HFFc6 (cell line): ENCODE measurements around the gene MYOD1. TPM values are rescaled to one million over a fixed set of nuclear protein-coding genes. Genes with fewer than 3 reads are reported as not detected.

Source experiments
- DNase-seq: peaks from one replicate; pipeline ENCODE4 v3.0.0-alpha.2; 2018
- H3K27ac Mint-ChIP-seq: 2 replicates; pipeline ENCODE4 v1.8.0; 2020; ENCODE audit warnings: mild to moderate bottlenecking, mixed read lengths
- H3K27me3 Mint-ChIP-seq: 2 replicates; pipeline ENCODE4 v1.8.0; 2021; ENCODE audit warnings: mild to moderate bottlenecking, moderate library complexity, mixed read lengths; ENCODE audit not compliant: insufficient read depth
- H3K36me3 Mint-ChIP-seq: 2 replicates; pipeline ENCODE4 v1.8.0; 2021; ENCODE audit warnings: low read depth, mixed read lengths
- H3K4me1 Mint-ChIP-seq: 2 replicates; pipeline ENCODE4 v1.8.0; 2020; ENCODE audit warnings: low read depth, mixed read lengths
- H3K4me3 Mint-ChIP-seq: 2 replicates; pipeline ENCODE4 v1.8.0; 2020; ENCODE audit warnings: mild to moderate bottlenecking, moderate library complexity, mixed read lengths
- H3K9me3 Mint-ChIP-seq: 2 replicates; pipeline ENCODE4 v1.8.0; 2020; ENCODE audit warnings: mild to moderate bottlenecking, mixed read lengths
- CTCF ChIP-seq: fragments of 200-600 bp; sonication (generic); IDR thresholded peaks from 2 replicates; pipeline ENCODE4 v1.5.0; 2021; ENCODE audit warnings: antibody characterized with exemption, mild to moderate bottlenecking
- total RNA-seq, 6 experiments: library from RNA; stranded (reverse); fragmentation: NEBNext Ultra II Directional; extraction: Animal tissue kit (Norgen Biotek cat#: 25700); gene quantifications; 2 replicates in 1 of 6; 3 replicates in 5 of 6; pipeline ENCODE4 v1.2.3, GENCODE V29; 2021

The MYOD1 gene
- total RNA-seq, 6 experiments from 2014 or later: not detected

GRCh38 chr11:17736579-17736893 is 17.2 kb downstream of the MYOD1 start:
- no peak overlapping the region for H3K4me3 Mint-ChIP-seq
- no peaks in the 10 kb centered on the region for H3K36me3 Mint-ChIP-seq
- H3K9me3 Mint-ChIP-seq: no peaks in the 10 kb centered on the region
- no peak for TF ChIP-seq CTCF
- no peak for DNase-seq
- no peak overlapping the region for H3K27ac Mint-ChIP-seq
- H3K4me1 Mint-ChIP-seq: no peaks in the 10 kb centered on the region
- peaks cover 27% of the 10 kb centered on the region for H3K27me3 Mint-ChIP-seq

DNA sequence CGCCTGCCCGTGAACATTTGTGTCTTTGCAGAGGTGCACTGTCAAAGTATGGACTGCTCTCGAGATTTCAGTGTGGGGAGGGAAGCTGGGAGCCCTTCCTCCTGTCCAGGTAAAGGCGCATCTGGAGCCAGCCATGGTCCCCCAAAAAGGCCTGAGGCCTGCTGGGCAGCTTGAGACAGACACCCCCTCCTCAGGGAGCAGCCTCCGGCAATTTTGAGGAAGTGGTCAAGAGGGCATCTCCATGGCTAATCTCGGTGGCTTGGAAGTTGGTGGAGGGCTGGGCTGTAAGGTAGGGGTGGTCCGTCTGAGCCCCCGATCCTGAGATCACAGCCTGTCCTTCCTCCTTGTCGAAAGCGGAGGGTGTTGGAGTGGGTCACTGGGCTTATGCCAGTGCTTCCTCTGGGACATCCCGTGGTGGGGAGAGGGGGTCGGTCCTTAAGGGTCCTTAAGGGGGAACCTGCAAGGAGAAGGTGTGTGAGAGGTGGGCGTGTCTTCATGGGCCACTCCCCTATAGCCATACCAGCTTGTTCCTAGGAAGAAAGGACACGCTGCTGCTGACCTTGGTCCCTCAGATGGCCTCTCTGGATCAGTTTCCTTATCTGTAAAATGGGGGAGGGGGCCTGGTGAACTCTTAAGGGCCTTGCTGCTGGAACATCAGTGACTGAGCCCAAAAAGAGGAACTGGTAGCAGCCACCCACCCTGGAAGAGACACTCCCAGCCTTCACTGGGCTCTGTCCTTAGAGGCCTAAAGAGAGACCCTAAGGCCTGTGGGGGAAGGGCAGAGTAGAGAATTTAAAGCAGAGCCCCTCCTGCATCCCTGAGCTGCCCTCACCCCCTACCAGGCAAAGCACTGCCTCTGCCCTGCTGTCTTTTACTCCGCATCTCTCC is 17.8 kb downstream of the MYOD1 start:
- TF ChIP-seq CTCF: no peak
- Mint-ChIP-seq H3K9me3 (no peaks in the 10 kb centered on the region), H3K4me3 (no peak overlapping the region), H3K27me3 (peaks cover 25% of the 10 kb centered on the region), H3K36me3 (no peaks in the 10 kb centered on the region), H3K4me1 (no peaks in the 10 kb centered on the region), H3K27ac (no peak overlapping the region)
- no peak for DNase-seq

GRCh38 chr11:17738151-17738973 is 19.0 kb downstream of the MYOD1 start:
- Mint-ChIP-seq H3K4me3 (no peak overlapping the region), H3K36me3 (no peaks in the 10 kb centered on the region), H3K4me1 (peaks cover under 1% of the 10 kb centered on the region; the same call in 1 of the 2 replicates), H3K27ac (no peak overlapping the region), H3K27me3 (peaks cover 19% of the 10 kb centered on the region), H3K9me3 (no peaks in the 10 kb centered on the region)
- DNase-seq: no peak
- TF ChIP-seq CTCF: no peak

DNA sequence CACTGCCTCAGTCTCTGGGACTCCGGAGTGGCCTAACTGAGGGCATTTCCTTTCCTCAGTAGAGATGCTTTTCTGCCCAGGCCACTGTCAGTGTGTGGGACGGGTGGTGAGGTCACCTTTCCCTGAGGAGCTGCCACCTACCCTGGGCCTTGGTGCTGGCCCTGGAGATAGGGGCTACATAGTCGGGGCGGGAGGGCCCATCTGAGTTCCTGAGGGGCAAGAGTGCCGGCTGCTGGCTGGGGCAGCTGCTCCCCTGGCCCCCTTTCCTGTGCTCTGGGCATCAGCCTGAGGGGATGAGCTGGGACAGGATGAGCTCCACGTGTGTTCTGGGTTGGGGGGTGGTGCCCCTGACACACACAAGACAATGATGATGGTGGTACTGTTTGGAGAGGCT is 20.6 kb downstream of the MYOD1 start:
- H3K27me3 Mint-ChIP-seq: peaks cover 18% of the 10 kb centered on the region
- no peak for TF ChIP-seq CTCF
- no peaks in the 10 kb centered on the region for H3K36me3 Mint-ChIP-seq
- H3K9me3 Mint-ChIP-seq: no peaks in the 10 kb centered on the region
- peaks cover 12% of the 10 kb centered on the region for H3K4me1 Mint-ChIP-seq
- no peak overlapping the region for H3K27ac Mint-ChIP-seq
- H3K4me3 Mint-ChIP-seq: no peak overlapping the region
- no peak for DNase-seq

GRCh38 chr11:17740649-17741235 is 21.4 kb downstream of the MYOD1 start:
- no peak overlapping the region for H3K27ac Mint-ChIP-seq
- H3K4me3 Mint-ChIP-seq: no peak overlapping the region
- H3K27me3 Mint-ChIP-seq: peaks cover 21% of the 10 kb centered on the region
- no peak for DNase-seq
- no peaks in the 10 kb centered on the region for H3K9me3 Mint-ChIP-seq
- no peaks in the 10 kb centered on the region for H3K36me3 Mint-ChIP-seq
- no peak for TF ChIP-seq CTCF
- peaks cover 12% of the 10 kb centered on the region for H3K4me1 Mint-ChIP-seq
